WTC11 (cell line): ENCODE results near the gene TMEM30A.

Source experiments
- CBFB ChIP-seq: sonication (generic); formaldehyde crosslinking; IDR thresholded peaks from 2 replicates; pipeline ENCODE4 v1.8.1; 2022; ENCODE audit warnings: mild to moderate bottlenecking, low read depth, missing genetic modification reagents
- CREM ChIP-seq: sonication (generic); formaldehyde crosslinking; IDR thresholded peaks from 2 replicates; pipeline ENCODE4 v1.8.1; 2022; ENCODE audit warnings: mild to moderate bottlenecking, missing genetic modification reagents, moderate library complexity
- ESRRA ChIP-seq: sonication (generic); formaldehyde crosslinking; IDR thresholded peaks from 2 replicates; pipeline ENCODE4 v1.8.1; 2022; ENCODE audit warnings: mild to moderate bottlenecking, missing genetic modification reagents, borderline replicate concordance
- FOXJ3 ChIP-seq: sonication (generic); formaldehyde crosslinking; IDR thresholded peaks from 2 replicates; pipeline ENCODE4 v1.9.0; 2021; ENCODE audit warnings: missing genetic modification reagents, mild to moderate bottlenecking, borderline replicate concordance
- FOXP1 ChIP-seq: sonication (generic); formaldehyde crosslinking; IDR thresholded peaks from 2 replicates; pipeline ENCODE4 v1.8.0; 2022; ENCODE audit warnings: missing genetic modification reagents, mild to moderate bottlenecking, moderate library complexity, borderline replicate concordance
- IRF2 ChIP-seq: sonication (generic); formaldehyde crosslinking; IDR thresholded peaks from 2 replicates; pipeline ENCODE4 v1.8.0; 2022; ENCODE audit warnings: low read depth, missing genetic modification reagents, borderline replicate concordance
- MAX ChIP-seq: sonication (generic); formaldehyde crosslinking; IDR thresholded peaks from 2 replicates; pipeline ENCODE4 v1.8.0; 2022; ENCODE audit warnings: mild to moderate bottlenecking, missing genetic modification reagents
- PRDM15 ChIP-seq: sonication (generic); formaldehyde crosslinking; IDR thresholded peaks from 2 replicates; pipeline ENCODE4 v1.8.0; 2022; ENCODE audit warnings: missing genetic modification reagents
- PREB ChIP-seq: sonication (generic); formaldehyde crosslinking; IDR thresholded peaks from 2 replicates; pipeline ENCODE4 v1.8.1; 2022; ENCODE audit warnings: mild to moderate bottlenecking, missing genetic modification reagents, moderate library complexity, borderline replicate concordance
- STAT6 ChIP-seq: sonication (generic); formaldehyde crosslinking; conservative IDR thresholded peaks from 2 replicates; pipeline ENCODE4 v1.8.1; 2023; ENCODE audit warnings: mild to moderate bottlenecking, low read depth, missing genetic modification reagents, moderate library complexity
- TF ChIP-seq, protein P1 (sequence below): fragments of 200-600 bp; IDR thresholded peaks from 2 replicates; pipeline ENCODE4 v1.8.0; 2022; ENCODE audit warnings: antibody characterized with exemption
- TF ChIP-seq, protein P2 (sequence below): sonication (generic); formaldehyde crosslinking; IDR thresholded peaks from 2 replicates; pipeline ENCODE4 v1.8.1; 2023; ENCODE audit warnings: mild to moderate bottlenecking, missing genetic modification reagents, moderate library complexity

- TF ChIP-seq, protein P1, sequence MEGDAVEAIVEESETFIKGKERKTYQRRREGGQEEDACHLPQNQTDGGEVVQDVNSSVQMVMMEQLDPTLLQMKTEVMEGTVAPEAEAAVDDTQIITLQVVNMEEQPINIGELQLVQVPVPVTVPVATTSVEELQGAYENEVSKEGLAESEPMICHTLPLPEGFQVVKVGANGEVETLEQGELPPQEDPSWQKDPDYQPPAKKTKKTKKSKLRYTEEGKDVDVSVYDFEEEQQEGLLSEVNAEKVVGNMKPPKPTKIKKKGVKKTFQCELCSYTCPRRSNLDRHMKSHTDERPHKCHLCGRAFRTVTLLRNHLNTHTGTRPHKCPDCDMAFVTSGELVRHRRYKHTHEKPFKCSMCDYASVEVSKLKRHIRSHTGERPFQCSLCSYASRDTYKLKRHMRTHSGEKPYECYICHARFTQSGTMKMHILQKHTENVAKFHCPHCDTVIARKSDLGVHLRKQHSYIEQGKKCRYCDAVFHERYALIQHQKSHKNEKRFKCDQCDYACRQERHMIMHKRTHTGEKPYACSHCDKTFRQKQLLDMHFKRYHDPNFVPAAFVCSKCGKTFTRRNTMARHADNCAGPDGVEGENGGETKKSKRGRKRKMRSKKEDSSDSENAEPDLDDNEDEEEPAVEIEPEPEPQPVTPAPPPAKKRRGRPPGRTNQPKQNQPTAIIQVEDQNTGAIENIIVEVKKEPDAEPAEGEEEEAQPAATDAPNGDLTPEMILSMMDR: no peak
- TF ChIP-seq STAT6 (CRISPR knock-in tag) (no peak), FOXP1 (CRISPR knock-in tag) (no peak), FOXJ3 (CRISPR knock-in tag) (no peak), CREM (CRISPR knock-in tag) (no peak), MAX (CRISPR knock-in tag) (no peak), CBFB (CRISPR knock-in tag) (no peak), PRDM15 (no peak), PREB (CRISPR knock-in tag) (no peak), ESRRA (CRISPR knock-in tag) (no peak), IRF2 (CRISPR knock-in tag) (no peak)
- TF ChIP-seq, protein P2, sequence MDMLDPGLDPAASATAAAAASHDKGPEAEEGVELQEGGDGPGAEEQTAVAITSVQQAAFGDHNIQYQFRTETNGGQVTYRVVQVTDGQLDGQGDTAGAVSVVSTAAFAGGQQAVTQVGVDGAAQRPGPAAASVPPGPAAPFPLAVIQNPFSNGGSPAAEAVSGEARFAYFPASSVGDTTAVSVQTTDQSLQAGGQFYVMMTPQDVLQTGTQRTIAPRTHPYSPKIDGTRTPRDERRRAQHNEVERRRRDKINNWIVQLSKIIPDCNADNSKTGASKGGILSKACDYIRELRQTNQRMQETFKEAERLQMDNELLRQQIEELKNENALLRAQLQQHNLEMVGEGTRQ: no peak
Measured at GRCh38 chr6:75204959-75205775, 79.4 kb downstream of the TMEM30A start.
